Measurements from ENCODE around the gene OPCML.

Gene OPCML

DNA sequence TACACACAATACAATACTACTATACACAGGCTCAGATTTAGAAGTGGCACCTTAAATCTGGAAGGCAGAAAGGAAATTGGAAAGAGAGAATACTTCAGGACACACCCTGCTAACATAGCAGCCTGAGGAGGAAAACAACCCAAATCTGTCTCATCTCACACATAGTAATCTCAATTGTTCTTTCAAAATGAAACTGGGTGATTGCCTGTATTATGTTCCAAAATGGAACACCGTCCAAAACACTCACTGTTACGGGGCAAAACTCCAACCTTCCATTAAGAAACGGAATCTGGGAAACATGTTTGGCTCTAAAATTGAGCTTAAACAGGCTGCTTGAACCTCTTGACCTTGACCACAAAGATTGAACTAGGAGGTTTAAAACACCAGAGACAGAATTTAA, 572.6 kb downstream of the OPCML start:
- no peak for ATAC-seq
- TF ChIP-seq, protein P1, sequence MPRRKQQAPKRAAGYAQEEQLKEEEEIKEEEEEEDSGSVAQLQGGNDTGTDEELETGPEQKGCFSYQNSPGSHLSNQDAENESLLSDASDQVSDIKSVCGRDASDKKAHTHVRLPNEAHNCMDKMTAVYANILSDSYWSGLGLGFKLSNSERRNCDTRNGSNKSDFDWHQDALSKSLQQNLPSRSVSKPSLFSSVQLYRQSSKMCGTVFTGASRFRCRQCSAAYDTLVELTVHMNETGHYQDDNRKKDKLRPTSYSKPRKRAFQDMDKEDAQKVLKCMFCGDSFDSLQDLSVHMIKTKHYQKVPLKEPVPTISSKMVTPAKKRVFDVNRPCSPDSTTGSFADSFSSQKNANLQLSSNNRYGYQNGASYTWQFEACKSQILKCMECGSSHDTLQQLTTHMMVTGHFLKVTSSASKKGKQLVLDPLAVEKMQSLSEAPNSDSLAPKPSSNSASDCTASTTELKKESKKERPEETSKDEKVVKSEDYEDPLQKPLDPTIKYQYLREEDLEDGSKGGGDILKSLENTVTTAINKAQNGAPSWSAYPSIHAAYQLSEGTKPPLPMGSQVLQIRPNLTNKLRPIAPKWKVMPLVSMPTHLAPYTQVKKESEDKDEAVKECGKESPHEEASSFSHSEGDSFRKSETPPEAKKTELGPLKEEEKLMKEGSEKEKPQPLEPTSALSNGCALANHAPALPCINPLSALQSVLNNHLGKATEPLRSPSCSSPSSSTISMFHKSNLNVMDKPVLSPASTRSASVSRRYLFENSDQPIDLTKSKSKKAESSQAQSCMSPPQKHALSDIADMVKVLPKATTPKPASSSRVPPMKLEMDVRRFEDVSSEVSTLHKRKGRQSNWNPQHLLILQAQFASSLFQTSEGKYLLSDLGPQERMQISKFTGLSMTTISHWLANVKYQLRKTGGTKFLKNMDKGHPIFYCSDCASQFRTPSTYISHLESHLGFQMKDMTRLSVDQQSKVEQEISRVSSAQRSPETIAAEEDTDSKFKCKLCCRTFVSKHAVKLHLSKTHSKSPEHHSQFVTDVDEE (CRISPR knock-in tag; IDR thresholded peaks at IDR 0.05): no peak
- TF ChIP-seq TOX (CRISPR knock-in tag; IDR thresholded peaks at IDR 0.05; ENCODE audit: borderline replicate concordance) (no peak), ZNF565 (CRISPR knock-in tag; conservative IDR thresholded peaks at IDR 0.05; ENCODE audit: low read depth) (no peak), ZFP3 (CRISPR knock-in tag; IDR thresholded peaks at IDR 0.05) (no peak), CSDC2 (CRISPR knock-in tag; IDR thresholded peaks at IDR 0.05) (no peak), TCF4 (CRISPR knock-in tag; IDR thresholded peaks at IDR 0.05; ENCODE audit: borderline replicate concordance) (no peak), ZNF8 (CRISPR knock-in tag; IDR thresholded peaks at IDR 0.05) (no peak), OSR1 (CRISPR knock-in tag; IDR thresholded peaks at IDR 0.05) (no peak), ZFP30 (CRISPR knock-in tag; IDR thresholded peaks at IDR 0.05) (no peak), ARNTL (CRISPR knock-in tag; IDR thresholded peaks at IDR 0.05; ENCODE audit: borderline replicate concordance, low read depth) (no peak), RARB (CRISPR knock-in tag; IDR thresholded peaks at IDR 0.05) (no peak), ESRRG (CRISPR knock-in tag; IDR thresholded peaks at IDR 0.05) (no peak), ZC3H10 (CRISPR knock-in tag; IDR thresholded peaks at IDR 0.05) (no peak), ZNF70 (CRISPR knock-in tag; IDR thresholded peaks at IDR 0.05) (no peak), BACH2 (CRISPR knock-in tag; IDR thresholded peaks at IDR 0.05; ENCODE audit: borderline replicate concordance) (no peak)
- TF ChIP-seq, protein P2, sequence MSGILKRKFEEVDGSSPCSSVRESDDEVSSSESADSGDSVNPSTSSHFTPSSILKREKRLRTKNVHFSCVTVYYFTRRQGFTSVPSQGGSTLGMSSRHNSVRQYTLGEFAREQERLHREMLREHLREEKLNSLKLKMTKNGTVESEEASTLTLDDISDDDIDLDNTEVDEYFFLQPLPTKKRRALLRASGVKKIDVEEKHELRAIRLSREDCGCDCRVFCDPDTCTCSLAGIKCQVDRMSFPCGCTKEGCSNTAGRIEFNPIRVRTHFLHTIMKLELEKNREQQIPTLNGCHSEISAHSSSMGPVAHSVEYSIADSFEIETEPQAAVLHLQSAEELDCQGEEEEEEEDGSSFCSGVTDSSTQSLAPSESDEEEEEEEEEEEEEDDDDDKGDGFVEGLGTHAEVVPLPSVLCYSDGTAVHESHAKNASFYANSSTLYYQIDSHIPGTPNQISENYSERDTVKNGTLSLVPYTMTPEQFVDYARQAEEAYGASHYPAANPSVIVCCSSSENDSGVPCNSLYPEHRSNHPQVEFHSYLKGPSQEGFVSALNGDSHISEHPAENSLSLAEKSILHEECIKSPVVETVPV (CRISPR knock-in tag; IDR thresholded peaks at IDR 0.05): no peak
- TF ChIP-seq, protein P3, sequence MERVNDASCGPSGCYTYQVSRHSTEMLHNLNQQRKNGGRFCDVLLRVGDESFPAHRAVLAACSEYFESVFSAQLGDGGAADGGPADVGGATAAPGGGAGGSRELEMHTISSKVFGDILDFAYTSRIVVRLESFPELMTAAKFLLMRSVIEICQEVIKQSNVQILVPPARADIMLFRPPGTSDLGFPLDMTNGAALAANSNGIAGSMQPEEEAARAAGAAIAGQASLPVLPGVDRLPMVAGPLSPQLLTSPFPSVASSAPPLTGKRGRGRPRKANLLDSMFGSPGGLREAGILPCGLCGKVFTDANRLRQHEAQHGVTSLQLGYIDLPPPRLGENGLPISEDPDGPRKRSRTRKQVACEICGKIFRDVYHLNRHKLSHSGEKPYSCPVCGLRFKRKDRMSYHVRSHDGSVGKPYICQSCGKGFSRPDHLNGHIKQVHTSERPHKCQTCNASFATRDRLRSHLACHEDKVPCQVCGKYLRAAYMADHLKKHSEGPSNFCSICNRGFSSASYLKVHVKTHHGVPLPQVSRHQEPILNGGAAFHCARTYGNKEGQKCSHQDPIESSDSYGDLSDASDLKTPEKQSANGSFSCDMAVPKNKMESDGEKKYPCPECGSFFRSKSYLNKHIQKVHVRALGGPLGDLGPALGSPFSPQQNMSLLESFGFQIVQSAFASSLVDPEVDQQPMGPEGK (CRISPR knock-in tag; IDR thresholded peaks at IDR 0.05; ENCODE audit: borderline replicate concordance): no peak
- TF ChIP-seq, protein P4, sequence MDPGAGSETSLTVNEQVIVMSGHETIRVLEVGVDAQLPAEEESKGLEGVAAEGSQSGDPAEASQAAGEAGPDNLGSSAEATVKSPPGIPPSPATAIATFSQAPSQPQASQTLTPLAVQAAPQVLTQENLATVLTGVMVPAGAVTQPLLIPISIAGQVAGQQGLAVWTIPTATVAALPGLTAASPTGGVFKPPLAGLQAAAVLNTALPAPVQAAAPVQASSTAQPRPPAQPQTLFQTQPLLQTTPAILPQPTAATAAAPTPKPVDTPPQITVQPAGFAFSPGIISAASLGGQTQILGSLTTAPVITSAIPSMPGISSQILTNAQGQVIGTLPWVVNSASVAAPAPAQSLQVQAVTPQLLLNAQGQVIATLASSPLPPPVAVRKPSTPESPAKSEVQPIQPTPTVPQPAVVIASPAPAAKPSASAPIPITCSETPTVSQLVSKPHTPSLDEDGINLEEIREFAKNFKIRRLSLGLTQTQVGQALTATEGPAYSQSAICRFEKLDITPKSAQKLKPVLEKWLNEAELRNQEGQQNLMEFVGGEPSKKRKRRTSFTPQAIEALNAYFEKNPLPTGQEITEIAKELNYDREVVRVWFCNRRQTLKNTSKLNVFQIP (CRISPR knock-in tag; IDR thresholded peaks at IDR 0.05; ENCODE audit: borderline replicate concordance, low read depth): no peak

DNA sequence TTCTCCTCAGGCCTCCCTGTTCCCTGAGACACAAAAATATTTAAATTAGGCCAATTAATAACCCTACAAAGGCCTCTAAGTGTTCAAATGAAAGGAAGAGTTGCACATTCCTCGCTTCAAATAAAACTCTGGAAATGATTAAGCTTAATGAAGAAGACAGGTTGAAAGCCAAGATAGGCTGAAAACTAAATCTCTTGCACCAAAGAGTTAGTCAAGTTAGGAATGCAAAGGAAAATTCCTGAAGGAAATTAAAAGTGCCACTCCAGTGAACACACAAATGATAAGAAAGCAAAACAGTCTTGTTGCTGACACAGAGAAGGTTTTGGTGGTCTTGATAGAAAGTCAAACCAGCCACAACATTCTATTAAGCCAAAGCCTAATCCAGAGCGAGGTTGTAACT, 574.4 kb downstream of the OPCML start:
- ATAC-seq: no peak
- TF ChIP-seq TOX (CRISPR knock-in tag; IDR thresholded peaks at IDR 0.05; ENCODE audit: borderline replicate concordance) (no peak), ZFP30 (CRISPR knock-in tag; IDR thresholded peaks at IDR 0.05) (no peak), GLIS3 (CRISPR knock-in tag; IDR thresholded peaks at IDR 0.05) (no peak), ZNF70 (CRISPR knock-in tag; IDR thresholded peaks at IDR 0.05) (no peak), ARNTL (CRISPR knock-in tag; IDR thresholded peaks at IDR 0.05; ENCODE audit: borderline replicate concordance, low read depth) (no peak), OSR1 (CRISPR knock-in tag; IDR thresholded peaks at IDR 0.05) (no peak), CSDC2 (CRISPR knock-in tag; IDR thresholded peaks at IDR 0.05) (no peak), ISL1 (CRISPR knock-in tag; IDR thresholded peaks at IDR 0.05) (no peak), SNAI2 (CRISPR knock-in tag; IDR thresholded peaks at IDR 0.05) (no peak), TCF4 (CRISPR knock-in tag; IDR thresholded peaks at IDR 0.05; ENCODE audit: borderline replicate concordance) (no peak), PPARA (CRISPR knock-in tag; IDR thresholded peaks at IDR 0.05; ENCODE audit: borderline replicate concordance) (no peak)
- TF ChIP-seq, protein P4 (CRISPR knock-in tag; IDR thresholded peaks at IDR 0.05; ENCODE audit: borderline replicate concordance, low read depth): no peak
- TF ChIP-seq, protein P2 (CRISPR knock-in tag; IDR thresholded peaks at IDR 0.05): no peak
- TF ChIP-seq, protein P3 (CRISPR knock-in tag; IDR thresholded peaks at IDR 0.05; ENCODE audit: borderline replicate concordance): no peak
- TF ChIP-seq, protein P1 (CRISPR knock-in tag; IDR thresholded peaks at IDR 0.05): no peak

All from SK-N-SH treated with all-trans-retinoic acid at 6 μM for 48 hours (cell line).